ENCODE data around the gene ZBTB3. TPM values are rescaled to one million over a fixed set of nuclear protein-coding genes. Genes with fewer than 3 reads are reported as not detected.

Gene ZBTB3
- total and polyA plus RNA-seq, 2 of the 13 experiments (the other 11 are each of a cell fraction or from before 2014, with no cell fraction given), result 3.4 to 5.2 TPM

DNA sequence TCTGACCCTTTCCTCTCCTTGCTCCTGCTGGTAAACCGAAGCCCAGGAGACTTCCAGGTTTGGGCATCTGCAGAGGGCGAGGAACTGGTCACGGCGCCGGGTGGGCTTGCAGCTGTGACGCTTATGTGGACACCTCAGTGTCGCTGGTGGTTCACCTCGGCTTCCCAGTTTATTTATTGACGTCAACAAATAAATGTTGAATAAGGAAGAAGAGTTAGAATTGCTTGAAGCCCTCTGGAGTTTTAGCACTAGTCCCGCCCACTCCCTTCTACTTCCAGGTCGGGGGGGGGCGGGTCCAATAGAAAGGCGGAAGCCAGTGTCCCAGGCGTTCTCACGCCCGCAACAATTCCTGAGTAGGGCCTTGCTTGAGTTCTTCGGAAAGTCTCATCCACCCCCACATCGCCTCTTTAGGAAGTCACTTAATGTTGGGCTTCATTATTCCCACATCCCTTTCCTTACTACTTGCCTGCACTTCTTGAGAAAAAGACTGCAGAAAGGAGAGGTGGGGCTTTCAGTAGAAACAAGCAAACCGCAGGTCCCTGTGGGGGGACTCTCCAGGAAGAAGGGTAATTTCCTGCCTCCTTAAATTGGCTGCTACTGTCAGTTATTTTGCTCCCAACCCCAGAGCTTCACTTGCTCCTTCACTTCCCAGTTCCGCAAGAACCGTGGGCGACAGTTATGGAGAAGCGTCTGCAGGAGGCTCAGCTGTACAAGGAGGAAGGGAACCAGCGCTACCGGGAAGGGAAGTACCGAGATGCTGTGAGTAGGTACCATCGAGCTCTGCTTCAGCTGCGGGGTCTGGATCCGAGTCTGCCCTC is 25.6 kb downstream of the ZBTB3 start, which contains the start of gene TTC9C (continued):
- TF ChIP-seq, protein P1, sequence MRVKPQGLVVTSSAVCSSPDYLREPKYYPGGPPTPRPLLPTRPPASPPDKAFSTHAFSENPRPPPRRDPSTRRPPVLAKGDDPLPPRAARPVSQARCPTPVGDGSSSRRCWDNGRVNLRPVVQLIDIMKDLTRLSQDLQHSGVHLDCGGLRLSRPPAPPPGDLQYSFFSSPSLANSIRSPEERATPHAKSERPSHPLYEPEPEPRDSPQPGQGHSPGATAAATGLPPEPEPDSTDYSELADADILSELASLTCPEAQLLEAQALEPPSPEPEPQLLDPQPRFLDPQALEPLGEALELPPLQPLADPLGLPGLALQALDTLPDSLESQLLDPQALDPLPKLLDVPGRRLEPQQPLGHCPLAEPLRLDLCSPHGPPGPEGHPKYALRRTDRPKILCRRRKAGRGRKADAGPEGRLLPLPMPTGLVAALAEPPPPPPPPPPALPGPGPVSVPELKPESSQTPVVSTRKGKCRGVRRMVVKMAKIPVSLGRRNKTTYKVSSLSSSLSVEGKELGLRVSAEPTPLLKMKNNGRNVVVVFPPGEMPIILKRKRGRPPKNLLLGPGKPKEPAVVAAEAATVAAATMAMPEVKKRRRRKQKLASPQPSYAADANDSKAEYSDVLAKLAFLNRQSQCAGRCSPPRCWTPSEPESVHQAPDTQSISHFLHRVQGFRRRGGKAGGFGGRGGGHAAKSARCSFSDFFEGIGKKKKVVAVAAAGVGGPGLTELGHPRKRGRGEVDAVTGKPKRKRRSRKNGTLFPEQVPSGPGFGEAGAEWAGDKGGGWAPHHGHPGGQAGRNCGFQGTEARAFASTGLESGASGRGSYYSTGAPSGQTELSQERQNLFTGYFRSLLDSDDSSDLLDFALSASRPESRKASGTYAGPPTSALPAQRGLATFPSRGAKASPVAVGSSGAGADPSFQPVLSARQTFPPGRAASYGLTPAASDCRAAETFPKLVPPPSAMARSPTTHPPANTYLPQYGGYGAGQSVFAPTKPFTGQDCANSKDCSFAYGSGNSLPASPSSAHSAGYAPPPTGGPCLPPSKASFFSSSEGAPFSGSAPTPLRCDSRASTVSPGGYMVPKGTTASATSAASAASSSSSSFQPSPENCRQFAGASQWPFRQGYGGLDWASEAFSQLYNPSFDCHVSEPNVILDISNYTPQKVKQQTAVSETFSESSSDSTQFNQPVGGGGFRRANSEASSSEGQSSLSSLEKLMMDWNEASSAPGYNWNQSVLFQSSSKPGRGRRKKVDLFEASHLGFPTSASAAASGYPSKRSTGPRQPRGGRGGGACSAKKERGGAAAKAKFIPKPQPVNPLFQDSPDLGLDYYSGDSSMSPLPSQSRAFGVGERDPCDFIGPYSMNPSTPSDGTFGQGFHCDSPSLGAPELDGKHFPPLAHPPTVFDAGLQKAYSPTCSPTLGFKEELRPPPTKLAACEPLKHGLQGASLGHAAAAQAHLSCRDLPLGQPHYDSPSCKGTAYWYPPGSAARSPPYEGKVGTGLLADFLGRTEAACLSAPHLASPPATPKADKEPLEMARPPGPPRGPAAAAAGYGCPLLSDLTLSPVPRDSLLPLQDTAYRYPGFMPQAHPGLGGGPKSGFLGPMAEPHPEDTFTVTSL (CRISPR knock-in tag; IDR thresholded peaks at IDR 0.05; ENCODE audit: borderline replicate concordance), result 0 out of 2 replicates have a peak, but pooled peaks have one; percentile 55
- TF ChIP-seq ZNF781 (CRISPR knock-in tag; IDR thresholded peaks at IDR 0.05; ENCODE audit: borderline replicate concordance, not compliant biosample characterization) (no peak), ZNF207 (IDR thresholded peaks at IDR 0.05; ENCODE audit: borderline replicate concordance) (no peak), PCBP2 (optimal IDR thresholded peaks at IDR 0.05; ENCODE audit: low read depth, low read length, poor library complexity, severe bottlenecking) (no peak), ZC3H13 (CRISPR knock-in tag; IDR thresholded peaks at IDR 0.05) (0 out of 2 replicates have a peak, but pooled peaks have one; percentile 41), HOXD1 (CRISPR knock-in tag; IDR thresholded peaks at IDR 0.05) (peak; percentile 52; the same call in 1 of the 2 replicates), SIN3A (IDR thresholded peaks at IDR 0.05; ENCODE audit: borderline replicate concordance, low read depth, low read length) (peak; percentile 76), ZNF580 (CRISPR knock-in tag; IDR thresholded peaks at IDR 0.05; ENCODE audit: borderline replicate concordance, low read depth) (0 out of 2 replicates have a peak, but pooled peaks have one; percentile 41), ZNF3 (CRISPR knock-in tag; IDR thresholded peaks at IDR 0.05) (no peak), HES4 (CRISPR knock-in tag; IDR thresholded peaks at IDR 0.05; ENCODE audit: borderline replicate concordance) (no peak), SMAD9 (CRISPR knock-in tag; IDR thresholded peaks at IDR 0.05) (no peak), BHLHE40 (IDR thresholded peaks at IDR 0.05; ENCODE audit: low read length) (no peak)
- TF ChIP-seq, protein P2, sequence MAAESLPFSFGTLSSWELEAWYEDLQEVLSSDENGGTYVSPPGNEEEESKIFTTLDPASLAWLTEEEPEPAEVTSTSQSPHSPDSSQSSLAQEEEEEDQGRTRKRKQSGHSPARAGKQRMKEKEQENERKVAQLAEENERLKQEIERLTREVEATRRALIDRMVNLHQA (CRISPR knock-in tag; IDR thresholded peaks at IDR 0.05), result no peak
- TF ChIP-seq, protein P3, sequence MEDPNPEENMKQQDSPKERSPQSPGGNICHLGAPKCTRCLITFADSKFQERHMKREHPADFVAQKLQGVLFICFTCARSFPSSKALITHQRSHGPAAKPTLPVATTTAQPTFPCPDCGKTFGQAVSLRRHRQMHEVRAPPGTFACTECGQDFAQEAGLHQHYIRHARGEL (CRISPR knock-in tag; IDR thresholded peaks at IDR 0.05), result no peak
- TF ChIP-seq, protein P4, sequence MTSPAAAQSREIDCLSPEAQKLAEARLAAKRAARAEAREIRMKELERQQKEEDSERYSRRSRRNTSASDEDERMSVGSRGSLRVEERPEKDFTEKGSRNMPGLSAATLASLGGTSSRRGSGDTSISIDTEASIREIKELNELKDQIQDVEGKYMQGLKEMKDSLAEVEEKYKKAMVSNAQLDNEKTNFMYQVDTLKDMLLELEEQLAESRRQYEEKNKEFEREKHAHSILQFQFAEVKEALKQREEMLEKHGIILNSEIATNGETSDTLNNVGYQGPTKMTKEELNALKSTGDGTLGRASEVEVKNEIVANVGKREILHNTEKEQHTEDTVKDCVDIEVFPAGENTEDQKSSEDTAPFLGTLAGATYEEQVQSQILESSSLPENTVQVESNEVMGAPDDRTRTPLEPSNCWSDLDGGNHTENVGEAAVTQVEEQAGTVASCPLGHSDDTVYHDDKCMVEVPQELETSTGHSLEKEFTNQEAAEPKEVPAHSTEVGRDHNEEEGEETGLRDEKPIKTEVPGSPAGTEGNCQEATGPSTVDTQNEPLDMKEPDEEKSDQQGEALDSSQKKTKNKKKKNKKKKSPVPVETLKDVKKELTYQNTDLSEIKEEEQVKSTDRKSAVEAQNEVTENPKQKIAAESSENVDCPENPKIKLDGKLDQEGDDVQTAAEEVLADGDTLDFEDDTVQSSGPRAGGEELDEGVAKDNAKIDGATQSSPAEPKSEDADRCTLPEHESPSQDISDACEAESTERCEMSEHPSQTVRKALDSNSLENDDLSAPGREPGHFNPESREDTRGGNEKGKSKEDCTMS (CRISPR knock-in tag; conservative IDR thresholded peaks at IDR 0.05), result no peak
- TF ChIP-seq, protein P5, sequence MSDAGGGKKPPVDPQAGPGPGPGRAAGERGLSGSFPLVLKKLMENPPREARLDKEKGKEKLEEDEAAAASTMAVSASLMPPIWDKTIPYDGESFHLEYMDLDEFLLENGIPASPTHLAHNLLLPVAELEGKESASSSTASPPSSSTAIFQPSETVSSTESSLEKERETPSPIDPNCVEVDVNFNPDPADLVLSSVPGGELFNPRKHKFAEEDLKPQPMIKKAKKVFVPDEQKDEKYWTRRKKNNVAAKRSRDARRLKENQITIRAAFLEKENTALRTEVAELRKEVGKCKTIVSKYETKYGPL (CRISPR knock-in tag; IDR thresholded peaks at IDR 0.05), result no peak
- TF ChIP-seq, protein P6, sequence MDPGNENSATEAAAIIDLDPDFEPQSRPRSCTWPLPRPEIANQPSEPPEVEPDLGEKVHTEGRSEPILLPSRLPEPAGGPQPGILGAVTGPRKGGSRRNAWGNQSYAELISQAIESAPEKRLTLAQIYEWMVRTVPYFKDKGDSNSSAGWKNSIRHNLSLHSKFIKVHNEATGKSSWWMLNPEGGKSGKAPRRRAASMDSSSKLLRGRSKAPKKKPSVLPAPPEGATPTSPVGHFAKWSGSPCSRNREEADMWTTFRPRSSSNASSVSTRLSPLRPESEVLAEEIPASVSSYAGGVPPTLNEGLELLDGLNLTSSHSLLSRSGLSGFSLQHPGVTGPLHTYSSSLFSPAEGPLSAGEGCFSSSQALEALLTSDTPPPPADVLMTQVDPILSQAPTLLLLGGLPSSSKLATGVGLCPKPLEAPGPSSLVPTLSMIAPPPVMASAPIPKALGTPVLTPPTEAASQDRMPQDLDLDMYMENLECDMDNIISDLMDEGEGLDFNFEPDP (CRISPR knock-in tag; conservative IDR thresholded peaks at IDR 0.05), result no peak
